ENCODE measurements around the gene TGFBR3.

Gene TGFBR3

DNA sequence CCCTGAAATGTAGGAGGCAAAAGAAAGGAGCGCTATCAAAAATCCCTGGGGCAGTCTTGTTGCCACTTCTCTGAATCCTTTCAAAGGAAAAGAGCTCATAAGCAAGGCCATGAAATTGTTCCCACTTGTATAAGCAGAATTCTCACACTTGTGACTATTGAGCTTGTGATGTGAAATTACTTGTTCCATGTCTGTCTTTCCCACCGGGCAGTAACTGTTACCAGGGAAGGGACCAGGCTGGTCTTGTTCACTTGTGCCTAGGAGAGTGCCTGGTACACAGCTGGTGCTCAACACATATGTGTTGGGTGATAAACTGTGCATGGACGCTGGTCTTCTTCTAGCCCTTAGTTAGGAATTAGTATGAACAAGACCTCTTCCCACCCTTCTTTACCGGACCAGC lies 234.7 kb downstream of the TGFBR3 start:
- Histone ChIP-seq H4K20me1 (ENCODE audit: insufficient read depth, low read length) (no peaks in the 10 kb centered on the region), H3K9me3 (ENCODE audit: low read length) (no peaks in the 10 kb centered on the region), H3K4me1 (ENCODE audit: insufficient read depth, low read length, severe bottlenecking) (no peaks in the 10 kb centered on the region), H3K27me3 (ENCODE audit: insufficient read depth, low read length) (no peaks in the 10 kb centered on the region), H3K9ac (ENCODE audit: low read length) (no peak overlapping the region), H3K36me3 (ENCODE audit: insufficient read depth, low read length) (no peaks in the 10 kb centered on the region), H3K9me2 (ENCODE audit: low read depth, low read length) (no peaks in the 10 kb centered on the region), H3K79me2 (ENCODE audit: insufficient read depth, low read length) (no peaks in the 10 kb centered on the region), H3K4me2 (ENCODE audit: low read length) (no peak overlapping the region), H2AFZ (ENCODE audit: low read length) (no peak overlapping the region), H3K4me3 (ENCODE audit: low read depth, low read length, poor library complexity, severe bottlenecking) (no peak overlapping the region), H3K27ac (ENCODE audit: low read depth, low read length, poor library complexity, severe bottlenecking) (no peak overlapping the region), H3F3A (ENCODE audit: insufficient read depth, low read length) (no peaks in the 10 kb centered on the region)
- TF ChIP-seq, protein P1, sequence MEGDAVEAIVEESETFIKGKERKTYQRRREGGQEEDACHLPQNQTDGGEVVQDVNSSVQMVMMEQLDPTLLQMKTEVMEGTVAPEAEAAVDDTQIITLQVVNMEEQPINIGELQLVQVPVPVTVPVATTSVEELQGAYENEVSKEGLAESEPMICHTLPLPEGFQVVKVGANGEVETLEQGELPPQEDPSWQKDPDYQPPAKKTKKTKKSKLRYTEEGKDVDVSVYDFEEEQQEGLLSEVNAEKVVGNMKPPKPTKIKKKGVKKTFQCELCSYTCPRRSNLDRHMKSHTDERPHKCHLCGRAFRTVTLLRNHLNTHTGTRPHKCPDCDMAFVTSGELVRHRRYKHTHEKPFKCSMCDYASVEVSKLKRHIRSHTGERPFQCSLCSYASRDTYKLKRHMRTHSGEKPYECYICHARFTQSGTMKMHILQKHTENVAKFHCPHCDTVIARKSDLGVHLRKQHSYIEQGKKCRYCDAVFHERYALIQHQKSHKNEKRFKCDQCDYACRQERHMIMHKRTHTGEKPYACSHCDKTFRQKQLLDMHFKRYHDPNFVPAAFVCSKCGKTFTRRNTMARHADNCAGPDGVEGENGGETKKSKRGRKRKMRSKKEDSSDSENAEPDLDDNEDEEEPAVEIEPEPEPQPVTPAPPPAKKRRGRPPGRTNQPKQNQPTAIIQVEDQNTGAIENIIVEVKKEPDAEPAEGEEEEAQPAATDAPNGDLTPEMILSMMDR (IDR thresholded peaks at IDR 0.05; ENCODE audit: low read length): no peak
- TF ChIP-seq EZH2 (IDR thresholded peaks at IDR 0.05; ENCODE audit: borderline replicate concordance, low read length): no peak

DNA sequence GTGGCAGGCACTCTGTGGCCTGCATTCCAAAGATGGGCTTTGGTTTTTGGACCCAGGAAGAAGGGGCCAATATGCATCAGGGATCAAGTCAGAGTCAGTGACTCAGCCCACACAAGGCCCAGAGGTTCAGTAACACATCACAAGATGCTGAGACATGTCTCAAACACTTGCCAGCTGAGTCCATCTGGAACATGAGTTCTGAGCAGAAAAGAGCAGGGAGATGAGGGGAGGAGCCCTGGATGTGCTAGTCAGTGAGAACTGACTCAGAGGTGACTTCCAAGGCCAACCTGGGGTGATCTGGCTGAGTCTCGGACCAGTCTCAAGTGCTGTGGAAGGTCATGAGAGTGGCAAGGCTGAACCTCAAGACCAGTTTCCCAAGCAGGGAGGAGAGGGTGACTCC lies 235.2 kb downstream of the TGFBR3 start:
- TF ChIP-seq EZH2 (IDR thresholded peaks at IDR 0.05; ENCODE audit: borderline replicate concordance, low read length): no peak
- TF ChIP-seq, protein P1 (IDR thresholded peaks at IDR 0.05; ENCODE audit: low read length): no peak
- no peaks in the 10 kb centered on the region for H3K36me3 ChIP-seq (ENCODE audit: insufficient read depth, low read length)

DNA sequence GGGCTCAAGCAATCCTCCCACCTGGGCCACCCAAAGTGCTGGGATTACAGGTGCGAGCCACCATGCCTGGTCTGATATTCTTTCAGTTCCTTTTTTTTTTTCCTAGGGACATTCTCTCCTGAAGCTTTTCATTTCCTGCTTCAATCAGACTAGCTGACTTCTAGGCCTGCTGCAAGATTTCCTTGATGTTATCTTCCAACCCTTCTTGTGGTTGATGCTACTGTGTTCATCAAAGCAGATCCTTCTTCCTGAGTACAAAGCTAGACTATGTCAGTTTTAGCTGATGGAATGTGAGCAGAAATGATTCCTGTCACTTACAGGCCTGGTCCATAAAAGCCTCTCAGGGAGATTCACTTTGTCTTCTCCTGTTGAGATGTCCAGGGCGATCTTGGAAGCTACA lies 238.9 kb downstream of the TGFBR3 start:
- TF ChIP-seq EZH2 (IDR thresholded peaks at IDR 0.05; ENCODE audit: borderline replicate concordance, low read length): no peak
- TF ChIP-seq, protein P1 (IDR thresholded peaks at IDR 0.05; ENCODE audit: low read length): no peak
- H2AFZ ChIP-seq (ENCODE audit: low read length): no peak overlapping the region
- no peaks in the 10 kb centered on the region for H3K36me3 ChIP-seq (ENCODE audit: insufficient read depth, low read length)
- H3K9ac ChIP-seq (ENCODE audit: low read length): no peak overlapping the region
- H3K9me2 ChIP-seq (ENCODE audit: low read depth, low read length): no peaks in the 10 kb centered on the region
- no peak overlapping the region for H3K4me2 ChIP-seq (ENCODE audit: low read length)
- H3K27ac ChIP-seq (ENCODE audit: low read depth, low read length, poor library complexity, severe bottlenecking): no peak overlapping the region
- no peaks in the 10 kb centered on the region for H3K27me3 ChIP-seq (ENCODE audit: insufficient read depth, low read length)
- no peaks in the 10 kb centered on the region for H3K9me3 ChIP-seq (ENCODE audit: low read length)
- H3F3A ChIP-seq (ENCODE audit: insufficient read depth, low read length): no peaks in the 10 kb centered on the region
- no peaks in the 10 kb centered on the region for H3K79me2 ChIP-seq (ENCODE audit: insufficient read depth, low read length)
- H4K20me1 ChIP-seq (ENCODE audit: insufficient read depth, low read length): no peaks in the 10 kb centered on the region
- H3K4me3 ChIP-seq (ENCODE audit: low read depth, low read length, poor library complexity, severe bottlenecking): no peak overlapping the region
- no peaks in the 10 kb centered on the region for H3K4me1 ChIP-seq (ENCODE audit: insufficient read depth, low read length, severe bottlenecking)

More for the DNA sequence above, 235.2 kb downstream of the TGFBR3 start:
- Histone ChIP-seq H4K20me1 (ENCODE audit: insufficient read depth, low read length) (no peaks in the 10 kb centered on the region), H3K4me3 (ENCODE audit: low read depth, low read length, poor library complexity, severe bottlenecking) (no peak overlapping the region), H3F3A (ENCODE audit: insufficient read depth, low read length) (no peaks in the 10 kb centered on the region), H3K79me2 (ENCODE audit: insufficient read depth, low read length) (no peaks in the 10 kb centered on the region), H3K9me3 (ENCODE audit: low read length) (no peaks in the 10 kb centered on the region), H3K4me1 (ENCODE audit: insufficient read depth, low read length, severe bottlenecking) (no peaks in the 10 kb centered on the region), H3K9me2 (ENCODE audit: low read depth, low read length) (no peaks in the 10 kb centered on the region), H3K27me3 (ENCODE audit: insufficient read depth, low read length) (no peaks in the 10 kb centered on the region), H2AFZ (ENCODE audit: low read length) (no peak overlapping the region), H3K9ac (ENCODE audit: low read length) (no peak overlapping the region), H3K4me2 (ENCODE audit: low read length) (no peak overlapping the region), H3K27ac (ENCODE audit: low read depth, low read length, poor library complexity, severe bottlenecking) (no peak overlapping the region)
